GM12878 (cell line): ENCODE data around the gene CES4A. TPM values are rescaled to one million over a fixed set of nuclear protein-coding genes. Genes with fewer than 3 reads are reported as not detected.

Source experiments
- CTCF ChIP-seq, 3 experiments: IDR thresholded peaks in 2 of 3; conservative IDR thresholded peaks in 1 of 3; 2 replicates each; pipeline ENCODE4 v1.5.1; 2011; ENCODE audit warnings: low read depth in 3 of 3, low read length in 3 of 3, mild to moderate bottlenecking in 3 of 3, control low read depth in 2 of 3, moderate library complexity in 2 of 3, inconsistent platforms in 1 of 3, mixed read lengths in 1 of 3; ENCODE audit not compliant: control insufficient read depth in 2 of 3, insufficient read depth in 1 of 3; ENCODE audit errors: extremely low read depth in 1 of 3
- CUX1 ChIP-seq: IDR thresholded peaks from 2 replicates; pipeline ENCODE4 v1.6.1; 2012; ENCODE audit warnings: improper control_type of control experiment, low read depth, low read length; ENCODE audit not compliant: insufficient replicate concordance
- E4F1 ChIP-seq: fragments of 450-650 bp; IDR thresholded peaks from 2 replicates; pipeline ENCODE4 v1.6.1; 2018; ENCODE audit warnings: borderline replicate concordance, mild to moderate bottlenecking; ENCODE audit not compliant: partially characterized antibody
- JUNB ChIP-seq: IDR thresholded peaks from 2 replicates; pipeline ENCODE4 v1.6.1; 2016; ENCODE audit warnings: antibody characterized with exemption, mild to moderate bottlenecking
- KDM1A ChIP-seq: fragments of 200-600 bp; sonication (generic); IDR thresholded peaks from 2 replicates; pipeline ENCODE4 v1.6.1; 2016; ENCODE audit warnings: borderline replicate concordance
- MTA2 ChIP-seq: fragments of 450-650 bp; IDR thresholded peaks from 2 replicates; pipeline ENCODE4 v1.6.1; 2016; ENCODE audit warnings: low read depth, mild to moderate bottlenecking, moderate library complexity
- MYB ChIP-seq: fragments of 150-350 bp; IDR thresholded peaks from 2 replicates; pipeline ENCODE4 v1.6.1; 2014; ENCODE audit warnings: mild to moderate bottlenecking, low read depth, low read length, borderline replicate concordance
- NFXL1 ChIP-seq: fragments of 450-650 bp; IDR thresholded peaks from 2 replicates; pipeline ENCODE4 v1.6.1; 2017; ENCODE audit warnings: antibody characterized with exemption, mild to moderate bottlenecking, borderline replicate concordance
- NR2C1 ChIP-seq: fragments of 450-650 bp; IDR thresholded peaks from 2 replicates; pipeline ENCODE4 v1.6.1; 2017; ENCODE audit warnings: antibody characterized with exemption, mild to moderate bottlenecking, moderate library complexity
- NR2F1 ChIP-seq: fragments of 450-650 bp; conservative IDR thresholded peaks from 2 replicates; pipeline ENCODE4 v1.6.1; 2017; ENCODE audit warnings: mild to moderate bottlenecking
- PAX5 ChIP-seq: IDR thresholded peaks from 2 replicates; pipeline ENCODE4 v1.6.1; 2011; ENCODE audit warnings: low read depth, low read length, borderline replicate concordance
- PAX8 ChIP-seq: fragments of 450-650 bp; IDR thresholded peaks from 2 replicates; pipeline ENCODE4 v1.6.1; 2017; ENCODE audit warnings: mild to moderate bottlenecking, moderate library complexity
- PML ChIP-seq: IDR thresholded peaks from 2 replicates; pipeline ENCODE4 v1.6.1; 2012; ENCODE audit warnings: low read length, inconsistent platforms
- POLR2A ChIP-seq: IDR thresholded peaks from 2 replicates; pipeline ENCODE4 v1.6.1; 2011; ENCODE audit warnings: low read depth, mild to moderate bottlenecking, low read length
- RAD21 ChIP-seq: IDR thresholded peaks from 2 replicates; pipeline ENCODE4 v1.6.1; 2011; ENCODE audit warnings: mild to moderate bottlenecking, low read depth, low read length, moderate library complexity; ENCODE audit not compliant: insufficient read depth
- RB1 ChIP-seq: fragments of 450-650 bp; formaldehyde crosslinking; IDR thresholded peaks from 2 replicates; pipeline ENCODE4 v1.6.1; 2017; ENCODE audit warnings: mild to moderate bottlenecking, borderline replicate concordance
- SIN3A ChIP-seq: IDR thresholded peaks from 2 replicates; pipeline ENCODE4 v1.6.1; 2012; ENCODE audit warnings: low read depth, low read length, improper control_type of control experiment
- SREBF2 ChIP-seq: IDR thresholded peaks from 2 replicates; pipeline ENCODE4 v1.6.1; 2012; ENCODE audit warnings: mild to moderate bottlenecking, low read length
- TCF7 ChIP-seq: IDR thresholded peaks from 2 replicates; pipeline ENCODE4 v1.6.1; 2014; ENCODE audit warnings: antibody characterized with exemption, borderline replicate concordance
- ZBTB33 ChIP-seq: fragments of 450-650 bp; IDR thresholded peaks from 2 replicates; pipeline ENCODE4 v1.6.1; 2017; ENCODE audit warnings: mild to moderate bottlenecking
- ZNF207 ChIP-seq: fragments of 450-650 bp; IDR thresholded peaks from 2 replicates; pipeline ENCODE4 v1.6.1; 2014; ENCODE audit warnings: antibody characterized with exemption, mild to moderate bottlenecking, borderline replicate concordance
- polyA plus RNA-seq, 11 experiments: library from polyadenylated mRNA; depleted of rRNA in 4 of 11; unstranded in 6 of 11; stranded (reverse) in 5 of 11; fragments of >200 nt; fragmentation: Nextera tagmentation in 4 of 11; fragmentation: Illumina TruSeq in 1 of 11; extraction: Ambion mirVana in 4 of 11; extraction: Trizol in 1 of 11; gene quantifications; 1 replicate in 1 of 11; 2 replicates in 10 of 11; pipeline versions ENCODE4 v1.2.1 to v1.2.3, GENCODE V29; 2011 to 2016; ENCODE audit warnings: inconsistent platforms in 2 of 11, missing spikeins in 2 of 11, low read depth in 1 of 11
- total RNA-seq, 4 experiments: library from RNA; depleted of rRNA in 3 of 4; stranded (reverse); fragments of >200 nt in 3 of 4; fragmentation: Illumina TruSeq in 1 of 4; extraction: Trizol in 1 of 4; gene quantifications; 2 replicates each; pipeline versions ENCODE4 v1.2.1 to v1.2.3, GENCODE V29; 2013 to 2021

The CES4A gene
- total and polyA plus RNA-seq, 10 of the 15 experiments (the other 5 are each of a cell fraction or from before 2014, with no cell fraction given): 0.05 to 5.0 (median 2.1) TPM

GRCh38 chr16:66954097-66954659 is 34.2 kb upstream of the CES4A start (continued):
- TF ChIP-seq CUX1: no peak
- no peak for TF ChIP-seq ZBTB33
- no peak; the same call in 1 of the 2 replicates for TF ChIP-seq RB1
- TF ChIP-seq CTCF (IDR thresholded peaks at IDR 0.05 in 2 of 3, conservative IDR thresholded peaks at IDR 0.05 in 1 of 3; ENCODE audit: control insufficient read depth in 2 of 3, extremely low read depth in 1 of 3, insufficient read depth in 1 of 3, low read depth in 3 of 3, low read length in 3 of 3): peak; percentile 76 to 92 (median 90)
- no peak for TF ChIP-seq PAX8
- no peak for TF ChIP-seq NR2C1
- no peak for TF ChIP-seq ZNF207
- TF ChIP-seq MTA2: no peak
- TF ChIP-seq PML: no peak
- TF ChIP-seq PAX5: no peak
- no peak for TF ChIP-seq SIN3A
- TF ChIP-seq KDM1A: no peak
- TF ChIP-seq TCF7: no peak
- TF ChIP-seq JUNB: no peak
- TF ChIP-seq NFXL1: no peak
- TF ChIP-seq SREBF2: no peak
- no peak for TF ChIP-seq NR2F1
- TF ChIP-seq MYB: no peak
- peak; percentile 90 for TF ChIP-seq RAD21
- no peak for TF ChIP-seq POLR2A
- no peak for TF ChIP-seq E4F1
